Smooth muscle cell (in vitro differentiated cells): ENCODE data around the gene CSAD. TPM values are rescaled to one million over a fixed set of nuclear protein-coding genes. Genes with fewer than 3 reads are reported as not detected.

Experiments
- DNase-seq: peaks from one replicate; lab custom pipeline; 2025; ENCODE audit not compliant: unreplicated experiment; lab: John Stamatoyannopoulos, UW
- H2AFZ ChIP-seq: fragments of 200-600 bp; sonication (generic); 2 replicates; pipeline ENCODE4 v1.6.0; 2016; ENCODE audit warnings: antibody characterized with exemption, low read depth, mild to moderate bottlenecking
- H3F3A ChIP-seq: fragments of 200-600 bp; sonication (generic); 2 replicates; pipeline ENCODE4 v1.6.0; 2017; ENCODE audit warnings: antibody characterized with exemption, low read depth
- H3K27ac ChIP-seq: fragments of 200-600 bp; sonication (generic); 2 replicates; pipeline ENCODE4 v1.5.1; 2016; ENCODE audit warnings: low read depth, mild to moderate bottlenecking
- H3K27me3 ChIP-seq: fragments of 200-600 bp; sonication (generic); 2 replicates; pipeline ENCODE4 v1.6.1; 2016; ENCODE audit warnings: low read depth, mild to moderate bottlenecking
- H3K36me3 ChIP-seq: fragments of 200-600 bp; sonication (generic); 2 replicates; pipeline ENCODE4 v1.5.1; 2016; ENCODE audit warnings: low read depth
- H3K4me1 ChIP-seq: fragments of 200-600 bp; sonication (generic); 2 replicates; pipeline ENCODE4 v1.5.1; 2016; ENCODE audit warnings: low read depth
- H3K4me2 ChIP-seq: fragments of 200-600 bp; sonication (generic); 2 replicates; pipeline ENCODE4 v1.6.0; 2016; ENCODE audit warnings: mild to moderate bottlenecking
- H3K4me3 ChIP-seq: fragments of 200-600 bp; sonication (generic); 2 replicates; pipeline ENCODE4 v1.5.1; 2016; ENCODE audit warnings: mild to moderate bottlenecking
- H3K79me2 ChIP-seq: fragments of 200-600 bp; sonication (generic); 2 replicates; pipeline ENCODE4 v1.6.0; 2016; ENCODE audit warnings: low read depth, mild to moderate bottlenecking
- H3K9ac ChIP-seq: fragments of 200-600 bp; sonication (generic); 2 replicates; pipeline ENCODE4 v1.6.0; 2016; ENCODE audit warnings: low read depth
- H3K9me3 ChIP-seq: fragments of 200-600 bp; sonication (generic); replicated peaks from 2 replicates; pipeline ENCODE4 v1.5.1; 2016; ENCODE audit warnings: low read depth
- H4K20me1 ChIP-seq: fragments of 200-600 bp; sonication (generic); 2 replicates; pipeline ENCODE4 v1.6.0; 2016; ENCODE audit warnings: low read depth
- WGBS: methylation state at CpG from one replicate; pipeline ENCODE4 v1.1.7; 2016; ENCODE audit warnings: low lambda C conversion rate; 5-methylcytosine and 5-hydroxymethylcytosine counted together
- polyA plus RNA-seq: library from polyadenylated mRNA; unstranded; fragments of >200 nt; fragmentation: Nextera tagmentation; extraction: Ambion mirVana; gene quantifications from 2 replicates; pipeline ENCODE4 v1.2.1, GENCODE V29; 2016
- total RNA-seq: library from RNA; depleted of rRNA; stranded (reverse); fragments of >200 nt; gene quantifications from 2 replicates; pipeline ENCODE4 v1.2.3, GENCODE V29; 2014
- TF ChIP-seq, protein P1 (sequence below): fragments of 200-600 bp; sonication (generic); IDR thresholded peaks from 2 replicates; pipeline ENCODE4 v1.5.1; 2017; ENCODE audit warnings: borderline replicate concordance, mild to moderate bottlenecking, antibody characterized with exemption; ENCODE audit not compliant: insufficient read depth, poor library complexity, severe bottlenecking

CSAD gene
- total and polyA plus RNA-seq, 2 experiments from 2014 or later, result 4.8 to 10.6 TPM

DNA sequence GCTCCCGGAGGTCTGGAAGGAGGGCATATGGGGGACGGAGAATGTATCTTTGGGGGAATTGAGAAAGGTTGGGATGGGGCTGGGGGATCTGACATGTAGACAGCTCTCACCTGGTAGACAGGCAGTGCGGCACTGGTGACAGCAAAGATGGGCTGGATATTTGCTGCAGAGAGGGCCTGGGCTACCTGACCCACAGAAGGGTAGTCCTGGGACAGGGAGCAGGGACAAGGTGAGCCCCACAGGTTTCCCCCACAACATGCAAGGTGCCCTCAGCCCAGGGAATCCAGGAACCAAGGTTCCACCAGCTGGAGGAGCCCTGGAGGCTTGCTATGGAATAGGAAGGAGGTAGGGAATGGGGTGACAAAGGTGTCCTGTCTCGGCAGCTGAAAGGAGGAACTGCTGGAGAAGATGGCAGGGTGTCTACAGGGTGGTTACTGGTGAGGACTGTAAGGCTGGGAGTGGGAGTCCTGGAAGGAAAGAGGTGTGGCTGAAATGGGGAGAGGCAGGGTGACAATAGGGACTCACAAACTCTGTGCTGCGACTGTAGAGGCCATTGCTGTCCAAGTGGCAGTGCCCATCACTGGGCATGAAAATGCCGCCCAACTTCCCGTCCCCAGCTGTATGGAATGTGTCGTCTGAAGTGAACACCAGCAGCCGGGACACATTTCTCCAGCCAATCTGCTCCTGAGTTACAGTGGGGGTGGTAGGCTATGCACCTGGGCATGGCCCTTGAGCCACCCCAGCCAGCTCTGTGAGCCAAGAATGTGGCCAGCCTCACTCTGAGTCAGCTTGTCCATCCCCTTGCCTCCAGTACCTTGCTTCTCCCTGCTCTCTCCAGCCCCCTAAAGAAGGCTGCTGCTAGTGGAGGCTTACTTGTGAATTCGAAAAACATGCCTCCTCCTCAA, 15.0 kb upstream of the CSAD start:
- Histone ChIP-seq H3K4me1 (no peaks in the 10 kb centered on the region), H4K20me1 (no peaks in the 10 kb centered on the region), H3K27me3 (peaks cover 13% of the 10 kb centered on the region), H3K4me3 (no peak overlapping the region), H3K9me3 (no peaks in the 10 kb centered on the region), H3K9ac (no peak overlapping the region), H3K27ac (no peak overlapping the region), H3F3A (peaks cover 2% of the 10 kb centered on the region), H3K4me2 (no peak overlapping the region), H3K79me2 (no peaks in the 10 kb centered on the region), H3K36me3 (no peaks in the 10 kb centered on the region), H2AFZ (no peak overlapping the region)
- TF ChIP-seq, protein P1, sequence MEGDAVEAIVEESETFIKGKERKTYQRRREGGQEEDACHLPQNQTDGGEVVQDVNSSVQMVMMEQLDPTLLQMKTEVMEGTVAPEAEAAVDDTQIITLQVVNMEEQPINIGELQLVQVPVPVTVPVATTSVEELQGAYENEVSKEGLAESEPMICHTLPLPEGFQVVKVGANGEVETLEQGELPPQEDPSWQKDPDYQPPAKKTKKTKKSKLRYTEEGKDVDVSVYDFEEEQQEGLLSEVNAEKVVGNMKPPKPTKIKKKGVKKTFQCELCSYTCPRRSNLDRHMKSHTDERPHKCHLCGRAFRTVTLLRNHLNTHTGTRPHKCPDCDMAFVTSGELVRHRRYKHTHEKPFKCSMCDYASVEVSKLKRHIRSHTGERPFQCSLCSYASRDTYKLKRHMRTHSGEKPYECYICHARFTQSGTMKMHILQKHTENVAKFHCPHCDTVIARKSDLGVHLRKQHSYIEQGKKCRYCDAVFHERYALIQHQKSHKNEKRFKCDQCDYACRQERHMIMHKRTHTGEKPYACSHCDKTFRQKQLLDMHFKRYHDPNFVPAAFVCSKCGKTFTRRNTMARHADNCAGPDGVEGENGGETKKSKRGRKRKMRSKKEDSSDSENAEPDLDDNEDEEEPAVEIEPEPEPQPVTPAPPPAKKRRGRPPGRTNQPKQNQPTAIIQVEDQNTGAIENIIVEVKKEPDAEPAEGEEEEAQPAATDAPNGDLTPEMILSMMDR, result no peak
- no peak for DNase-seq
- WGBS, result 88% methylated on average over 10 of the region's 10 CpGs

DNA sequence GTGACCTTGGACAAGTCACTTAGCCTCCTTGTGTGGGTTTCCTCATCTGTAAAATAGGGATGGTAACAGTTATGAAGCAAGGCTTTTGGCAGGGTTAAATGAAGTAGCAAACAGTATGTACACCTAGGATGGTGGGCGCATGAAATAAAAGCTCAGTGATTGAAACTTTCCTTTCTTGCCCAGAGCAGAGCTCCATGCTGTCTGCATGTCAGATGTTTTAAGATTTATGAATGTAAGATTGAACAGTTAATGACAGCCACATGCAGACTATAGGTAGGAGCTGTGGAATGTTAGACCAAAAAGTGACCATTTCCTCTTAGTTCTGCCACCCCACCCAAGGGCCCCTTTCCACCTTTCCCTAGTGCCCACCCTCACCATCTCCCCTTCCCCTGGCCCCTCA, 14.2 kb upstream of the CSAD start:
- Histone ChIP-seq H3K79me2 (no peaks in the 10 kb centered on the region), H3K4me3 (no peak overlapping the region), H3K4me1 (no peaks in the 10 kb centered on the region), H3K9me3 (no peaks in the 10 kb centered on the region), H3K27ac (no peak overlapping the region), H3K4me2 (no peak overlapping the region), H2AFZ (no peak overlapping the region), H3K36me3 (no peaks in the 10 kb centered on the region), H4K20me1 (peaks cover 3% of the 10 kb centered on the region), H3K9ac (no peak overlapping the region), H3F3A (no peaks in the 10 kb centered on the region), H3K27me3 (peaks cover 13% of the 10 kb centered on the region)
- WGBS, result 100% methylated on average over 1 of the region's 1 CpG
- DNase-seq, result no peak
- TF ChIP-seq, protein P1, result no peak

DNA sequence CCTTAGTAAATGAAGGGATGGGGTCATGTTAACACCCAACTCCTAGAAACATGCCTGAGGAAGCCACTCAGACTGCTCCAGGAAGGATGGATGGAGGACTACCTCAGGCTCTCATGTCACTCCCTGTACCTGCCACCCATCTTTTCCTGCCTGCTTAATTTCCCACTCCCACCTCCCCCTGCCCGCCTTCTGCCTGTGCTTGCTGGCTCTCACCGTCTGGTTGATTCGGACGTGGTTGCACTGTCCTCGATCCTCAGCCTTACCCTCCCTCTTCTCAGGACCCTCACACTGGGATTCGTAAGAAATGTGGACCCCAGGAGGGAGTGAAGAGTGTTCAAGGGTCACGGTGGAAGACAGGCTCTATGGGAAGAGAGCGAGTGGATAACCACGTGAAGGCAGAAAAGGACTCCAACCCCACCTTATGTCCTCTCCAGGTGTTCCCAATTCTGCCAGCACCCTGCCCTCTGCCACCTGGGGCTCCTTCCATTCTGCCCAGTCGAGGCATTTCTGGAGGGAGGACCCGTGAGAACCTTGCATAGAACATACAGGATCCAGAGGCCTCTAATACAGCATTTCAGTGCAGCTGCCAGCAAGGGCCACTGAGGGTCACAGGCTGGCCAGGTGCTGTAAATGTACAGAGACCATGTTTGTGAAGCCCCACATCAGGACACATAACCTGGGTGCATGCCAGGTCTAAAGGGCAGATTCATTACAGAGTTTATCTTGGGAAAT, 13.4 kb upstream of the CSAD start:
- DNase-seq, result no peak
- no peak overlapping the region for H2AFZ ChIP-seq
- TF ChIP-seq, protein P1, result no peak
- H3K4me3 ChIP-seq, result no peak overlapping the region
- H3K4me2 ChIP-seq, result no peak overlapping the region
- H3F3A ChIP-seq, result no peaks in the 10 kb centered on the region
- peaks cover 3% of the 10 kb centered on the region for H4K20me1 ChIP-seq
- H3K27ac ChIP-seq, result no peak overlapping the region
- no peaks in the 10 kb centered on the region for H3K36me3 ChIP-seq
- H3K9me3 ChIP-seq, result no peaks in the 10 kb centered on the region
- 81% methylated on average over 11 of the region's 11 CpGs for WGBS
- no peak overlapping the region for H3K9ac ChIP-seq
- no peaks in the 10 kb centered on the region for H3K4me1 ChIP-seq
- H3K79me2 ChIP-seq, result no peaks in the 10 kb centered on the region
- H3K27me3 ChIP-seq, result peaks cover 13% of the 10 kb centered on the region
